GM12875 (cell line): ENCODE data around the gene ARIH2.
A peak's percentile ranks its signal among the peaks of the same experiment; 100 is the strongest.

Source experiments
- H3K4me3 ChIP-seq: one replicate; pipeline ENCODE4 v1.5.1; 2011; ENCODE audit warnings: low read depth, low read length, control low read depth
- TF ChIP-seq, protein P1 (sequence below): IDR thresholded peaks from 2 replicates; pipeline ENCODE4 v1.5.1; 2011; ENCODE audit warnings: low read depth, mild to moderate bottlenecking, control low read depth, inconsistent platforms, low read length, moderate library complexity, borderline replicate concordance; ENCODE audit not compliant: insufficient read depth

ARIH2 gene

DNA sequence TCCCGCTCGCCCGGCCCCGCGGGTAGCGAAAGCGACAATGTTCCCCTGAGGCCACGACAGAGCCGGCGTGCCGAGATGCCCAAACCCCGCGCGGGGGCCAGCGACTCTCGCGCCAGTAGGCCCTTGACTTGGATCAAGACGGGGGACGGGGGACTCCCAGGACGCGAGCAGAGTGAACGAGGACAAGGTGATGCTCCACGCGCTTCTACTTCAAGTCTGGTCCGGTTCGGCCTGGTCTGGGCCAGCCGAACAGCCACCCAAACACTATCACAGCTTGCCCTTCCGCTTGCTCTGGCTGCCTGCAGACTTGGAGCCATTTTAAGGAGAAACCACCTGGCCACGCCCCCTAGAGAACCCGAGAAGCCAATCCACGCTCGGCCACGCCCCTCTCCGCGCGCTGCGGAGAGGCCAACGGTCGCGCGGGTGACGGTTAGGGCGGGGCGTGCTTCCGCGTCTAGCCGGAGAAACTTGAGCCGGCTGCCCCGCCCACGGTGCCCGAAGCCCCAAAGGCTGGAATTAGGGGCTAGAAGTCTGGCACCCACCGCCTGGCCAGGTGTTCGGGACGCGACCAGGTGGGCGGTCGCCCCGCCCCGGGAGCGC lies 102.7 kb downstream of the ARIH2 start:
- TF ChIP-seq, protein P1, sequence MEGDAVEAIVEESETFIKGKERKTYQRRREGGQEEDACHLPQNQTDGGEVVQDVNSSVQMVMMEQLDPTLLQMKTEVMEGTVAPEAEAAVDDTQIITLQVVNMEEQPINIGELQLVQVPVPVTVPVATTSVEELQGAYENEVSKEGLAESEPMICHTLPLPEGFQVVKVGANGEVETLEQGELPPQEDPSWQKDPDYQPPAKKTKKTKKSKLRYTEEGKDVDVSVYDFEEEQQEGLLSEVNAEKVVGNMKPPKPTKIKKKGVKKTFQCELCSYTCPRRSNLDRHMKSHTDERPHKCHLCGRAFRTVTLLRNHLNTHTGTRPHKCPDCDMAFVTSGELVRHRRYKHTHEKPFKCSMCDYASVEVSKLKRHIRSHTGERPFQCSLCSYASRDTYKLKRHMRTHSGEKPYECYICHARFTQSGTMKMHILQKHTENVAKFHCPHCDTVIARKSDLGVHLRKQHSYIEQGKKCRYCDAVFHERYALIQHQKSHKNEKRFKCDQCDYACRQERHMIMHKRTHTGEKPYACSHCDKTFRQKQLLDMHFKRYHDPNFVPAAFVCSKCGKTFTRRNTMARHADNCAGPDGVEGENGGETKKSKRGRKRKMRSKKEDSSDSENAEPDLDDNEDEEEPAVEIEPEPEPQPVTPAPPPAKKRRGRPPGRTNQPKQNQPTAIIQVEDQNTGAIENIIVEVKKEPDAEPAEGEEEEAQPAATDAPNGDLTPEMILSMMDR = no peak
- peak overlapping the region; percentile 97 for H3K4me3 ChIP-seq

- peak within 1 kb of the TSS; percentile 97 for H3K4me3 ChIP-seq
- TF ChIP-seq, protein P1 = peak; percentile 98
These were observed 103.4 kb downstream of the ARIH2 start, which contains the start of gene NDUFAF3 for GRCh38 chr3:49021813-49022687. Gene NDUFAF3 (plus strand): TSS chr3:49022121. CDS start chr3:49022145, 24 bp downstream.

DNA sequence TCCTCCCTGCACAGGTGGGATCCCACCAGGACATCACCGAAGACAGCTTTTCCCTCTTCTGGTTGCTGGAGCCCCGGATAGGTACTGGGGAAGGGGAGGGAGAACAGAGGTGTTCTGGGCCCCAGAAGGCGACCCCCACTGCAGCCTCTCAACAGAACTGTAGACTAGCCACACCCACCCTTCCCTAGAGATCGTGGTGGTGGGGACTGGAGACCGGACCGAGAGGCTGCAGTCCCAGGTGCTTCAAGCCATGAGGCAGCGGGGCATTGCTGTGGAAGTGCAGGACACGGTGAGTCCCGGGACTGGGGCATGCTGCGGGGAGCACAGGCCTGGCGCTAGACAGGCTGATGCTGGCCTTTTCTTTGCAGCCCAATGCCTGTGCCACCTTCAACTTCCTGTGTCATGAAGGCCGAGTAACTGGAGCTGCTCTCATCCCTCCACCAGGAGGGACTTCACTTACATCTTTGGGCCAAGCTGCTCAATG lies 104.1 kb downstream of the ARIH2 start:
- peak overlapping the region; percentile 97 for H3K4me3 ChIP-seq
- TF ChIP-seq, protein P1 = no peak

DNA sequence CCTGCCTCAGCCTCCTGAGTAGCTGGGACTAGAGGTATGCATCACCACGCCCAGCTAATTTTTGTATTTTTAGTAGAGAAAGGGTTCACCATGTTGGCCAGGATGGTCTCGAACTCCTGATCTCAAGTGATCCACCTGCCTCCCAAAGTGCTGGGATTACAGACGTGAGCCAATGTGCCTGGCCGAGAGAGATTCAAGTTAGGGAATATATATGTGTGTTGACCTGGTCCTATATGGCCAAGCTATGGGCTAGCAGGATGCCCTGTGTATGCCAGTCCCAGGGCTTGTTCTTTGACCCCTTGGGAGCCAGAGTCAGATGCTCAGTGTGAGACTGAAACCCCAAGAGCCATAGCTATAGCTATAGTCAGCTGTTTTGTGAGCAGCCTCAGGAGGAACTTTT lies 105.1 kb downstream of the ARIH2 start:
- no peak overlapping the region for H3K4me3 ChIP-seq
- TF ChIP-seq, protein P1 = no peak

DNA sequence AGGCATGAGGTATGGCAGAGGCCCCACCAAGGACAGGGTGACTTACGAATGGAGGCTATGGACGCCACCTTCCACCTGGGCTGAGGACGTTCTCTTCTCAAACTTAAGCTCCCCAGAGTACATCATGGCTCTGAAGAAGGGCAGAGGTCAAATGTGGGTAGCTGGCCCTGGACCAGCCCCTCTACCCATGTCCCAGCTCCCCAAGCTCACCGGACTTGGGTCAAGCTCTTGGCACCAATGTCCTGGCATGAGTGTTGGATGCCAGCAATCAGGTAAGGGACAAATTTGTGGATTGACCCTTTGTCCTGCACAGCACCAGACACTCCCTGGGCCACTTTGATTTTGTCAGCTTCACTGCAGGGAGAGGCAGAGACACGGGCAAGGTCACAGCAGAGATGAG lies 105.8 kb downstream of the ARIH2 start:
- no peak overlapping the region for H3K4me3 ChIP-seq
- TF ChIP-seq, protein P1 = no peak

GRCh38 chr3:49025005-49025792 lies 106.6 kb downstream of the ARIH2 start:
- TF ChIP-seq, protein P1 = no peak
- H3K4me3 ChIP-seq = no peak overlapping the region
